GM12874 (cell line): ENCODE results near the gene EVI2A.

ENCODE experiments used
- CTCF ChIP-seq: IDR thresholded peaks from 2 replicates; pipeline ENCODE4 v1.5.1; 2011; ENCODE audit warnings: low read depth, mild to moderate bottlenecking, control low read depth, low read length, moderate library complexity; ENCODE audit not compliant: insufficient read depth

Gene EVI2A

GRCh38 chr17:31272236-31272635, 49.2 kb downstream of the EVI2A start:
- no peak for TF ChIP-seq CTCF

GRCh38 chr17:31269578-31269983, 51.8 kb downstream of the EVI2A start:
- no peak for TF ChIP-seq CTCF

- TF ChIP-seq CTCF: no peak
These were observed 52.3 kb downstream of the EVI2A start for GRCh38 chr17:31269036-31269577.
